ENCODE results near the gene SLC39A8. TPM values are rescaled to one million over a fixed set of nuclear protein-coding genes. Genes with fewer than 3 reads are reported as not detected.

The SLC39A8 gene
- total and polyA plus RNA-seq, 2 experiments from 2014 or later, result 2.9 to 3.7 TPM

DNA sequence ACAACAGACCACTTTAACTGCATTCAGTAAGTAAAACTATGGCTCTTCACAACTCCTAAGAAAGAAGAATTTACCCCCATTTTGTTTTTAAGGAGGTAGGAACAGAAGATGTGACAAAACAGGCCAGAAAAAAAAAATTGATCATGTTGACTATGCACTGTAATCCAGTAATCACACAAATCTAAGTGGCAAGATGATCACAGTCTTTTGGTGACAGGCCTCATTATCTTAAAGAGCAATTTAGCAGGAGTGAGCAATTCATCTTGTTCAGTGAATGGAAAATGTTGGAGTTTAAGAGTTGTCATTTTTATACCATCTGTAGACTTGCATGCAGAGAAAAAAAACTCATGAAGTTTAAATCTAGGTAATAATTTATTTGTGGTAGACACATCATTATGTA lies 115.1 kb downstream of the SLC39A8 start:
- 0 out of 2 replicates have a peak, but pooled peaks cover 3% of the 10 kb centered on the region for H3K27me3 ChIP-seq (replicated peaks; ENCODE audit: insufficient read depth)
- no peak overlapping the region for H2AFZ ChIP-seq
- in situ Hi-C loops (cut with MboI), result no loop called here

DNA sequence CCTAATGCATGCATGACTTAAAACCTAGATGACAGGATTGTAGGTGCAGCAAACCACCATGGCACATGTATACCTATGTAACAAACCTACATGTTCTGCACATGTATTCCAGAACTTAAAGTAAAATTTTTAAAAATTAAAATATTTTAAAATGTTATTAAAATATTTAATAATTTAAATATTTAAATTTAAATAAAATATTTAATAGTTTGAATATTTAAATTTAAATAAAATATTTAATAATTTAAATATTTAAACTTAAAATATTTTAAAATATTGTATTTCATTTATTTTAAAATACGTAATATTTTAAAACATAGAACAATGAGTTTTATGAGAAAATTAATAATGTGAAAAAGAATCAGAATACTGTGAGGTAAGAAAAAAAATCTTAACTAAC lies 117.9 kb downstream of the SLC39A8 start:
- H3K4me1 ChIP-seq (ENCODE audit: insufficient read depth), result no peaks in the 10 kb centered on the region
- no peaks in the 10 kb centered on the region for H3K79me2 ChIP-seq (ENCODE audit: insufficient read depth)
- H3K4me2 ChIP-seq (ENCODE audit: unreplicated experiment), result no peak overlapping the region
- in situ Hi-C loops (cut with MboI), result no loop called here
- 68 to 77% methylated on average over 1 of the region's 1 CpG for WGBS, 2 experiments (ENCODE audit: low coverage in 1 of 2, low lambda C conversion rate in 2 of 2, missing lambda C conversion rate in 2 of 2)
- TF ChIP-seq EZH2 (IDR thresholded peaks at IDR 0.05; ENCODE audit: insufficient read depth, poor library complexity, severe bottlenecking) (no peak), EZH2phosphoT487 (IDR thresholded peaks at IDR 0.05; ENCODE audit: insufficient read depth, low read depth) (no peak)
- no peaks in the 10 kb centered on the region for H3K36me3 ChIP-seq (ENCODE audit: low read depth)
- H3F3A ChIP-seq (ENCODE audit: insufficient read depth), result no peaks in the 10 kb centered on the region
- H3K9me2 ChIP-seq (ENCODE audit: insufficient read depth), result no peaks in the 10 kb centered on the region
- H3K27ac ChIP-seq, result no peak overlapping the region
- no peak overlapping the region for H2AFZ ChIP-seq
- H3K9me3 ChIP-seq (ENCODE audit: low read depth), result no peaks in the 10 kb centered on the region
- no peaks in the 10 kb centered on the region for H4K20me1 ChIP-seq (ENCODE audit: insufficient read depth)
- H3K4me3 ChIP-seq, result no peak overlapping the region
- 0 out of 2 replicates have a peak, but pooled peaks cover under 1% of the 10 kb centered on the region for H3K27me3 ChIP-seq (replicated peaks; ENCODE audit: insufficient read depth)
- DNase-seq, result no peak
- H3K9ac ChIP-seq, result no peak overlapping the region

More for the DNA sequence above, 115.1 kb downstream of the SLC39A8 start:
- Histone ChIP-seq H3K4me1 (ENCODE audit: insufficient read depth) (no peaks in the 10 kb centered on the region), H3K9me2 (ENCODE audit: insufficient read depth) (no peaks in the 10 kb centered on the region), H3K36me3 (ENCODE audit: low read depth) (no peaks in the 10 kb centered on the region), H3K9ac (no peak overlapping the region), H3K9me3 (ENCODE audit: low read depth) (no peaks in the 10 kb centered on the region), H4K20me1 (ENCODE audit: insufficient read depth) (no peaks in the 10 kb centered on the region), H3K79me2 (ENCODE audit: insufficient read depth) (no peaks in the 10 kb centered on the region), H3F3A (ENCODE audit: insufficient read depth) (no peaks in the 10 kb centered on the region), H3K4me2 (ENCODE audit: unreplicated experiment) (no peak overlapping the region), H3K4me3 (no peak overlapping the region), H3K27ac (no peak overlapping the region)
- DNase-seq, result no peak
- TF ChIP-seq EZH2phosphoT487 (IDR thresholded peaks at IDR 0.05; ENCODE audit: insufficient read depth, low read depth) (no peak), EZH2 (IDR thresholded peaks at IDR 0.05; ENCODE audit: insufficient read depth, poor library complexity, severe bottlenecking) (no peak)

DNA sequence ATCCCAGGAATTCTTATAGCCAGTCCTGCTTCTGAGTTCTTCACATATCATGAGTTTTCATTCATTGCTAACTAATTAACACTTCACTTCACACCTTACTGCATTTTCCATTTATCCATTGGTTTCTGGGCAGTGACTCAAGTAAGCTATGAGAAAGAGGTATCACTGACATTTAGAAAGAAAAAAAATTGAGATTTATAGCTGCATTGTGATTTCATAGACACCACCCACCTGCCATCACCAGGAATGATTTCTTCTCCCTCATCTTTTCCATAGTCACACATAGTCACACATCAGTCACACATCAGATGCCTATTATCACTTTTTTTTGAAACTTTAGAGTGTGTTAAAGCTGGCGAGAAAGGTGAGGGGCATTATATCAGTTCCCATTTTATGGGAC lies 121.8 kb downstream of the SLC39A8 start:
- Histone ChIP-seq H3K4me1 (ENCODE audit: insufficient read depth) (no peaks in the 10 kb centered on the region), H3K27me3 (replicated peaks; ENCODE audit: insufficient read depth) (no peaks in the 10 kb centered on the region), H2AFZ (no peak overlapping the region), H3K9ac (no peak overlapping the region), H3K79me2 (ENCODE audit: insufficient read depth) (no peaks in the 10 kb centered on the region), H3F3A (ENCODE audit: insufficient read depth) (no peaks in the 10 kb centered on the region), H3K9me2 (ENCODE audit: insufficient read depth) (no peaks in the 10 kb centered on the region), H4K20me1 (ENCODE audit: insufficient read depth) (no peaks in the 10 kb centered on the region), H3K36me3 (ENCODE audit: low read depth) (no peaks in the 10 kb centered on the region), H3K9me3 (ENCODE audit: low read depth) (no peaks in the 10 kb centered on the region), H3K27ac (no peak overlapping the region), H3K4me2 (ENCODE audit: unreplicated experiment) (no peak overlapping the region), H3K4me3 (no peak overlapping the region)
- in situ Hi-C loops (cut with MboI), result no loop called here
- TF ChIP-seq EZH2 (IDR thresholded peaks at IDR 0.05; ENCODE audit: insufficient read depth, poor library complexity, severe bottlenecking), result no peak
- no peak for TF ChIP-seq EZH2phosphoT487 (IDR thresholded peaks at IDR 0.05; ENCODE audit: insufficient read depth, low read depth)
- no peak for DNase-seq
- 53 to 58% methylated on average over 1 of the region's 1 CpG for WGBS, 2 experiments (ENCODE audit: low coverage in 1 of 2, low lambda C conversion rate in 2 of 2, missing lambda C conversion rate in 2 of 2)

DNA sequence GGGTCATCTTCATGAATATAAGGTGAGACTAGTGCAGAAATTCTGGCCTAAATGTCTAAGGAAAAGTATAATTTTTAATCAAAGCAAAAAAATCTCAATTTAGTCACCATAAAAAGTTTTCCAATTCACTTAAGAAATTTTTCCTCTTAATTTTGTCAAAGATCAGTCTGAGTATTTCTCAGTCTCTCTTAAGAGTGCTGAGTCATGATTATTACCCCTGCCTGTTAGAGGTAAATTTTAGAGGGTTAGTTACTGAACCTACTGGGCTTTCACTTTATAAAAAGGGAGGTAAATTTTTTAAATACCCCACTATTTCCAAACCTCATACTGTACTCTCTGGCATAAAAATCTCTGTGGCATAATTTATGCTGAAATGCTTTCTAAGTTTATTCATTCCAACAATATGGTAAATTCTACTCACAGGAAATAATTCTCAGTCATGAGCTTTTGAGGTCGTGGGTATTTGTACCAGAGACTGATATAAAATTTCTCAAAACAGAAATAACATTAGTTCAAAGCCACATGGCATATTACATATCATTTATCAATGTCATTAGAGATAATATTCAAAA lies 122.4 kb downstream of the SLC39A8 start:
- no peak overlapping the region for H3K9ac ChIP-seq
- no peaks in the 10 kb centered on the region for H3F3A ChIP-seq (ENCODE audit: insufficient read depth)
- no peaks in the 10 kb centered on the region for H3K36me3 ChIP-seq (ENCODE audit: low read depth)
- no peaks in the 10 kb centered on the region for H3K27me3 ChIP-seq (replicated peaks; ENCODE audit: insufficient read depth)
- TF ChIP-seq EZH2 (IDR thresholded peaks at IDR 0.05; ENCODE audit: insufficient read depth, poor library complexity, severe bottlenecking) (no peak), EZH2phosphoT487 (IDR thresholded peaks at IDR 0.05; ENCODE audit: insufficient read depth, low read depth) (no peak)
- no peaks in the 10 kb centered on the region for H3K9me3 ChIP-seq (ENCODE audit: low read depth)
- 6 to 7% methylated on average over 1 of the region's 1 CpG for WGBS, 2 experiments (ENCODE audit: low coverage in 1 of 2, low lambda C conversion rate in 2 of 2, missing lambda C conversion rate in 2 of 2)
- no peaks in the 10 kb centered on the region for H3K9me2 ChIP-seq (ENCODE audit: insufficient read depth)
- no peak overlapping the region for H3K27ac ChIP-seq
- in situ Hi-C loops (cut with MboI), result no loop called here
- H3K4me3 ChIP-seq, result no peak overlapping the region
- H2AFZ ChIP-seq, result no peak overlapping the region
- H4K20me1 ChIP-seq (ENCODE audit: insufficient read depth), result no peaks in the 10 kb centered on the region
- H3K4me2 ChIP-seq (ENCODE audit: unreplicated experiment), result no peak overlapping the region
- DNase-seq, result no peak
- H3K4me1 ChIP-seq (ENCODE audit: insufficient read depth), result no peaks in the 10 kb centered on the region
- H3K79me2 ChIP-seq (ENCODE audit: insufficient read depth), result no peaks in the 10 kb centered on the region

DNA sequence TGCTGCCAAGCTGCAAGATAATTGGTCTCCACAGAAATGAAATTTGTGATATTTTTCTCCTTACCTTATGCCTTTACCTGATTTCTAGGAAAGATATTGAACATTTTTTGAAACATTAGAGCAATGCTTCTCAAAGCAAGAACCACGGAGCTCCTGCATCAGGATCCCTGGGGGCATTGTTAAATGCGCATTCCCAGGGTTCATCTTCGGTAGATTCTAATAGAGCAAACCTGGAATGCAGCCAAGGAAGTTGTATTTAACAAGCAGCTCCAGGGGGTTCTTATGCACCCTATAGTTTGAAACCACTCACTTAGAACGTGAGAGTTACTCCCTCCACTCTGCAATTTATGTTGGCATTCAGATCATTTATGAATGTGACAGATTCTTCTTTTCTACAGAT lies 126.2 kb downstream of the SLC39A8 start:
- WGBS, 2 experiments (ENCODE audit: low coverage in 1 of 2, low lambda C conversion rate in 2 of 2, missing lambda C conversion rate in 2 of 2), result 28 to 32% methylated on average over 4 of the region's 4 CpGs
- TF ChIP-seq EZH2 (IDR thresholded peaks at IDR 0.05; ENCODE audit: insufficient read depth, poor library complexity, severe bottlenecking), result no peak
- no peak for TF ChIP-seq EZH2phosphoT487 (IDR thresholded peaks at IDR 0.05; ENCODE audit: insufficient read depth, low read depth)
- in situ Hi-C loops (cut with MboI), result no loop called here

More for the DNA sequence above, 126.2 kb downstream of the SLC39A8 start:
- Histone ChIP-seq H3K9me3 (ENCODE audit: low read depth) (no peaks in the 10 kb centered on the region), H3K9ac (no peak overlapping the region), H3K4me2 (ENCODE audit: unreplicated experiment) (no peak overlapping the region), H4K20me1 (ENCODE audit: insufficient read depth) (no peaks in the 10 kb centered on the region), H3K4me3 (no peak overlapping the region), H3K4me1 (ENCODE audit: insufficient read depth) (no peaks in the 10 kb centered on the region), H2AFZ (no peak overlapping the region), H3F3A (ENCODE audit: insufficient read depth) (no peaks in the 10 kb centered on the region), H3K9me2 (ENCODE audit: insufficient read depth) (no peaks in the 10 kb centered on the region), H3K79me2 (ENCODE audit: insufficient read depth) (no peaks in the 10 kb centered on the region), H3K36me3 (ENCODE audit: low read depth) (no peaks in the 10 kb centered on the region), H3K27ac (no peak overlapping the region), H3K27me3 (replicated peaks; ENCODE audit: insufficient read depth) (no peaks in the 10 kb centered on the region)
- no peak for DNase-seq
